NCI-H1105 (cell line): ENCODE data around the gene CASKIN2.
A peak's percentile ranks its signal among the peaks of the same experiment; 100 is the strongest.
"Not testable (repeated sequence)": the region's sequence is repeated elsewhere in the genome, so short reads cannot be mapped to it uniquely, and the experiment has no call there.

Experiments used
- DNase-seq: peaks from one replicate; lab custom pipeline; 2025; lab: John Stamatoyannopoulos, UW

The CASKIN2 gene

DNA sequence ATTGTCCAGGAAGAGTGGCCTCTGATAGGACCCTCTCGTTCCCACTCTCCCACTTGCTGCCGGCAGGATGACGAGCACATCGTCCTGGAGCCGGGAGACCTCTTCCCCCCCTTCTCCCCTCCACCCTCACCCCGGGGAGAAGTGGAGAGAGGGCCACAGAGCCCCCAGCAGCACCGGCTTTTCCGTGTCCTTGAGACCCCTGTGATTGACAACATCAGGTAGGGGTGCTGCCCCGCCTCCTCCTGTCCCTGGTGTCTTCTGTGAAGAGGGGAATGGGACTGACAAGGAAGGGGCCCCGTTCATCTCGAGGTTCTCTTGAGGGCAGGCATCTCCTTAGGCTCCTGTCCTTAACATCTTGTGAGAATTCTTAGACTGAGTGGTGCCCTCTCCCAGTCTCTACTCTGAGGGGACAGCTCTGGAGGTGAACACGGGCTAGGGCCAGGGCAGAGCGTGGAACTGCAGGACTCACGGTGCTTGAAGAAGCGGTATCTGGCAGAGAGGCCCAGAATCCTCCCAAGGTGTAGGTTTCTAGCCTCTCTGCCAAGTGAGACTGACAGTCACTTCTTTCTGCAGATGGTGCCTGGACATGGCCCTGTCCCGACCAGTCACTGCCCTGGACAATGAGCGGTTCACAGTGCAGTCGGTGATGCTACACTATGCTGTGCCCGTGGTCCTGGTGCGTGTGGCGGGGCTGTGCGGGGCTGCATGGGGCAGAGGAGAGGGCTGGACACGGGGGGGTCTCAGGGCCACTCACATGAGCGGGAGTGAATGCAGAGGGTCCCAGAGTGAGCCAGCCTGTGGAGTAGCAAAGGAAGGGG is 26.4 kb downstream of the CASKIN2 start:
- no peak for DNase-seq

DNA sequence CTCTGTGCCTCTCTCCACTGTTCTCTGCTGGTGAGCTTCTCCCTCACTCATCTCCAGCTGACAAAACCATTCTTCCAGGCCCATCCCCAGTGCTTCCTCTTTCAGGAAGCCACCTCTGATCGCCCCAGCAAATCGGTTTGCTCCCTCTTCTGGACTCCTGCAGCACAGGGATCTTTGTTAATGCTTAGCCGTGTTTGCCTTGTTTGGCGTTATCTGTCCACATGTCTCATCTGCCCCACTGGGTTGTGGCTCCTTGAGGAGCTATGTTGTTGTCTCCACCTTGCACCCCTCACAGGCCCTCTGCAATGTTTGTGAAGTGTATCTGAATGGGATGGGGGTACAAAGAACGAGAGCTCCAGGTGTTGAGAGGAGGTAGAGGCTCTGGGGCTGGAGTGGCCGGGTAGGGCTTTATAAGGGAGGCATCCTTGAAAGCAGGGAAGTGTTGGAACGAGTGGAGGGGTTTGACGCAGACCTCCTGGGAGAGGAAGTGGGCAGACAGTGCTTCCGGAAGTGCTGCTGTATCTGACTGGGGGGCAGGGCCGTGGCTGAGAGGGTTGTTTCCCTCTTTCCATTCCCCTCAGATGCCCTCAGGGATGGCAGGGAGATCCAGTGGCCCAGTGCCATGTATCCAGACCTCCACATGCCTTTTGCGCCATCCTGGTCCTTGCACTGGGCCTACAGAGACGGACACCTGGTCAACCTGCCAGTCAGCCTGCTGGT is 27.8 kb downstream of the CASKIN2 start:
- no peak for DNase-seq

- DNase-seq, result no peak
Measured at GRCh38 chr17:75486951-75487350, 28.4 kb downstream of the CASKIN2 start.

DNA sequence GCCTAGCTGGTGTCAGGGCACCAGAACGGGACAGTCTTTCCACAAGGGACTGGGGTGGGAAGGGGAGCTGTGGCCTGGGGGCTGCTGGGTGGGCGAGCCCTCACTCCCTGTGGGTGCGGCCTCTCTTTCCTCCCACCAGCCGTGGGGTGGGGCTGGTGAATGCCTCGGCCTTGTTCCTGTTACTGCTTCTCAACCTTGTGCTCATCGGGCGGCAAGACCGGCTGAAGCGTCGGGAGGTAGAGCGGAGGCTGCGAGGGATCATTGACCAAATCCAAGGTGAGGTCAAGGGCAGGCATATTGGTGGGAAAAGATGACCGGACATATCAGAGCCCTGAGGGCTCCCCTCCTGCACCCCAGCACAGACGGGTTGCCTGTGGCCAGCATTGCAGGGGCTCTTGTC is 29.2 kb downstream of the CASKIN2 start:
- no peak for DNase-seq

DNA sequence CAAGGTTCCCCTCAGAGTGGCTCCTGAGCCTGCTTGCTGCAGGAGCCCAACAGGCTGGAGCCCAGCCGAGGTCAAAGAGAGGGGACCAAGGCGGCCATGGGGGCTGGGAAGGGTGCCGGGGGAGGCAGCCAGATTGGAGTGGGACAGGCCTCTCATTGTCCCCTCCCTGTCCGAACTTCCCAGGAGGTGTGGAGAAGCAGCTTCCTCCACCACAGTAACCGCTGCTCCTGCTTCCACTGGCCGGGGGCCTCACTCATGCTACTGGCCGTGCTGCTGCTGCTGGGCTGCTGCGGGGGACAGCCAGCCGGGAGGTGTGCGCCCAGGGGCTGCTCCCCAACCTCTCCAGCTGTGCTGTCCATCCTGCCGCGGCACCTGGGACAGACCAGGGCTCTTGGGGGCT is 29.6 kb downstream of the CASKIN2 start:
- DNase-seq, result no peak

GRCh38 chr17:75482098-75482942 is 33.0 kb downstream of the CASKIN2 start:
- DNase-seq, result no peak

GRCh38 chr17:75481194-75482068 is 33.9 kb downstream of the CASKIN2 start:
- no peak for DNase-seq

DNA sequence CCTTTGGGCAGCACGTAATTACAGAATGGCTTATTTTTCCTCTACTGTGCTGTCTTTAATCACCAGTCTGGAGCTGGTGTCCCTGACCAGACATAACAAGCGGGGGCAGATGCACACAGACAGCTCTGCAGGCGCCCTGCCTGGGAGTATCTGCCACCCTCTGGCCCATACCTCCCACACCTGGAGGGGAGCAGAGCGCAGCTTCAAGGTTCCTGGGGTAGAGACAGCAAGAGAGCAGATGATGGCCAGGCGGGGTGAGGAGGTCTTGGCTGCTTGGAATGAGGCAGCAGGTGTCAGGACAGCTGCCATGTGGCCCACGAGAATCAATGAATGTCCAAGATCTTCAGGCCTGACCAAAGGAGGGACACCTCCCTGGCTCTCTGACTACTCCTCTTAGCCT is 35.1 kb downstream of the CASKIN2 start:
- DNase-seq, result no peak

GRCh38 chr17:75478508-75478907 is 36.8 kb downstream of the CASKIN2 start:
- no peak for DNase-seq

- not testable (repeated sequence) for DNase-seq
Measured at GRCh38 chr17:75477490-75477862, 37.9 kb downstream of the CASKIN2 start.

- no peak for DNase-seq
Measured at GRCh38 chr17:75476752-75477489, 38.4 kb downstream of the CASKIN2 start.

DNA sequence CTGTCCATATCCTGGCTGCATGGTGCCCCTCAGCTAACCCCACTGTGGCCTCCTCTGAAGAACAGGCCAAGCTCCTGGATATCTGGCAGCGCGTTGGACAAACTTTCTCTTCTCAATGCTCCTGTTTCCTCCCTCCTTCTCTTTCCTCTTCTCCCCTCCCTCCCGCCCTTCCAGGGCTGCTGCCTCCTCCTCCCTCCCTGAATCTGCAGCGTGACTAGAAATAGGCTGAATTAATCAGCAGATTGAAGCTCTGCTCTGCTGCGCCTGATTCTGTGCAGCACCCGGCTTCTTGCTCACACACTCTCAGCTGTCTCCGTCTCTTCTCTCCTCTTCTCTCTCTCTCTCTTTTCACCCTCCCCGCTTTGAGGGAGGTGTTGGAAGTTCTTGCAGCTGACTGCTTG is 39.1 kb downstream of the CASKIN2 start:
- no peak for DNase-seq

GRCh38 chr17:75475851-75476250 is 39.5 kb downstream of the CASKIN2 start:
- no peak for DNase-seq

GRCh38 chr17:75475144-75475835 is 40.0 kb downstream of the CASKIN2 start:
- no peak for DNase-seq

GRCh38 chr17:75474736-75475135 is 40.6 kb downstream of the CASKIN2 start:
- DNase-seq, result no peak

DNA sequence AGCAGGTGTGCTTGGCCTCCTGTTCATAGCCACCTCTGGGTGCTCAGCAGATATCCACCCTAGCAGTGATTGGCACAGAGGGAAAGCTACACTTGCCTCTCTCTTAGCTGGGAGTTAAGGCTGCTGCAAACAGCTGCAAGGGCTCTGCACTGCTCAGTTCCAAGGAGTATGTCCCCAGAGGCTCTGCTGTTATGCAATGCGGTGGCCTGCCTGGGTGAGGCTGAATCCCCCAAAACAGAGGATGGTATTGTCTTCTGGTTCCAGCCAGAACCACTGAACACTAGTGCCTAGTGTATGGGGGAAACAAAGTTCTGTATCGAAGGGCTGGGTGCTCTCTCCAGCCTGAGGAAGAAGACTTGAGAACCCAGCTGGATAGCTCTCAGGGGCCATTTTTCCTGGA is 42.1 kb downstream of the CASKIN2 start:
- DNase-seq, result no peak

DNA sequence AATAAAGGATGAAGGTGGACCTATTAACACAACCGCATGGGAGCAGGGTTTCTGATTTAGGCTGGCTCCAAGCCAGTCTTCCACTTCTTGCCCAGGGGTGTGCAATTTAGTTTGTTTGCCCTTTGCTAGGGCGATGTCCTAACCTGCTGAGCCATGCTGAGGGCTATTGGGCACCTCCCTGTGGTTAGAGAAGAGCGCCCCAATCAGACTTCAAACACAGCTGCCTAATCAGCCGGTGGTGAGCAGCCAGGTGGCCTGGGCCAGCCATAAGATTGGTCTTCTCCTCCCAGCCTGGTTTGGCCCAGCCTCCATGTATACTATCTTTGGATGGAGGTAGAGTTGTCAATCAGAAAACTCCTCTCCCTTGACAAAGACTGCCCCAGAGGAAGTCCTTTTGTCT is 43.2 kb downstream of the CASKIN2 start:
- peak; percentile 49 for DNase-seq

DNA sequence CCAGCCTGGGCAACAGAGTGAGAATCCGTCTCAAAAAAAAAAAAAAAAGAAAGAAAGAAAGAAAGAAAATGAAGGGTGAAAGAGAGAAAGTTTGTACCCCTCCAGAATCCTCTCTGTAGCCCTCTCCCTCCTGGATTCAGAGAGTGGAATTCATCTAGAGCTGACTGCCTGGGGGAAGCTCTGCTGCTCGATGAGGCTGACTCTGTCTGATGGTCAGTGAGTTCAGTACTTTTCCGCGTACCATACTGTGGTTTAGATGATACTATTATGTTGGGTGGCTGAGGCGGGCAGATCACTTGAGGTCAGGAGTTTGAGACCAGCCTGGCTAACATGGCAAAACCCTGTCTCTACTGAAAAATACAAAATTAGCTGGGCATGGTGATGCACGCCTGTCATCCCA is 44.1 kb downstream of the CASKIN2 start:
- no peak for DNase-seq

DNA sequence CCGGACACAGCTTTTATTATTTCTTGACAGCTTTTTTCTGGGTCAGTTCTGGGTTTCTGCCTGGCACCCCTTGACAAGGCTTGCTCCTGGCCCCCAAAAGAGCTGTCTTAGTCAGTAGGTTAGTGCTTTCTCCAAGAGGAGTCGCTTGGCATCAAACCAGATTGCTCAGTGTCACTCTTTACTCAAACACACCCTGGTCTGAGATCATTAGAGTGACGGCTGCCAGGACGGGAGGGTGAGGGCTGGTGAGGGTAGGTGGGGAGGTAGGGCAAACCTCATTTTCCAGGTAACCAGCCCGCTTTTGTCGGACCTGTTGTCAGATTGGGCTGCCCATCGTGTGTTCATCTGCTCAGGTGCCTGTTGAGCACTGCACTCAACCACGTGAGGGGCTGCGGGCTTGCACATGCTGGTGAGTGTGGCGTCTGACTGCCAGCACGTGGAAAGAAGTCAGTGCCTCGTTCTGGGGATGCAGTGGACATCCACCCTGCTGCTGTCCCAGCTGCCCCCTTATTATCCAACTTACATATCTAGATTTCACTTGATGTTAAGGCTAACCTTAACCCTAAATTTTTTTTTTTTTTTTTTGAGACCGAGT is 46.5 kb downstream of the CASKIN2 start:
- DNase-seq, result no peak

GRCh38 chr17:75468291-75468754 is 47.0 kb downstream of the CASKIN2 start:
- no peak for DNase-seq
